ENCODE measurements around the gene PHF1.
A peak's percentile ranks its signal among the peaks of the same experiment; 100 is the strongest.

Gene PHF1

GRCh38 chr6:33418690-33419291 lies 8.0 kb downstream of the PHF1 start (continued):
- TF ChIP-seq OSR2 (tag by site-specific recombination; IDR thresholded peaks at IDR 0.05): no peak
- TF ChIP-seq SP7 (tag by site-specific recombination; IDR thresholded peaks at IDR 0.05): no peak
- 0 out of 2 replicates have a peak, but pooled peaks have one; percentile 14 for TF ChIP-seq ZNF366 (tag by site-specific recombination; conservative IDR thresholded peaks at IDR 0.05)
- TF ChIP-seq ZFP3 (tag by site-specific recombination; IDR thresholded peaks at IDR 0.05; ENCODE audit: low read depth): no peak

- POLR2A ChIA-PET: interaction anchor here (0.9 to 3.4 kb wide), 4 partner anchors 34 to 140 kb away, joined by 3 to 16 read pairs (median 9); partner anchors contain the start of genes ZBTB22 and ZBTB9
- Histone ChIP-seq H3K36me3 (ENCODE audit: control insufficient read depth in 2 of 2, insufficient read depth in 1 of 2, low read length in 2 of 2) (peaks cover 0 to 19% of the 10 kb centered on the region in 2 experiments; a peak in 1 of 3 replicates), H3K27ac (ENCODE audit: extremely low read depth, low read depth, low read length) (no peak within 1 kb of the TSS; the same call in 1 of the 2 replicates), H3K9me3 (ENCODE audit: control insufficient read depth, insufficient read depth, low read depth, low read length) (no peaks in the 10 kb centered on the region), H3K4me1 (ENCODE audit: control insufficient read depth, insufficient read depth, low read length) (peaks cover 2% of the 10 kb centered on the region), H3K4me3 (ENCODE audit: low read depth, low read length) (no peak within 1 kb of the TSS)
- CTCF ChIA-PET: interaction anchor here (0.6 to 2.2 kb wide), 10 partner anchors 8 to 1276 kb away, joined by 3 to 13 read pairs (median 6); partner anchors contain the start of gene B3GALT4
- TF ChIP-seq ZIC2 (tag by site-specific recombination; IDR thresholded peaks at IDR 0.05) (no peak), ZNF426 (tag by site-specific recombination; IDR thresholded peaks at IDR 0.05) (no peak), ZXDB (tag by site-specific recombination; IDR thresholded peaks at IDR 0.05) (no peak), ZSCAN16 (tag by site-specific recombination; IDR thresholded peaks at IDR 0.05) (peak; percentile 12; the same call in 1 of the 2 replicates), ZNF664 (tag by site-specific recombination; IDR thresholded peaks at IDR 0.05) (no peak), REPIN1 (tag by site-specific recombination; IDR thresholded peaks at IDR 0.05; ENCODE audit: low read depth) (no peak), PRDM1 (tag by site-specific recombination; IDR thresholded peaks at IDR 0.05) (0 out of 2 replicates have a peak, but pooled peaks have one; percentile 24), GLIS2 (tag by site-specific recombination; IDR thresholded peaks at IDR 0.05) (no peak), HOXD13 (CRISPR knock-in tag; IDR thresholded peaks at IDR 0.05; ENCODE audit: borderline replicate concordance) (no peak), ZNF292 (tag by site-specific recombination; IDR thresholded peaks at IDR 0.05; ENCODE audit: borderline replicate concordance, low read depth) (no peak), ZNF169 (tag by site-specific recombination; IDR thresholded peaks at IDR 0.05) (no peak), KLF7 (tag by site-specific recombination; IDR thresholded peaks at IDR 0.05; ENCODE audit: borderline replicate concordance) (no peak), OSR2 (tag by site-specific recombination; IDR thresholded peaks at IDR 0.05) (no peak), ZNF785 (tag by site-specific recombination; IDR thresholded peaks at IDR 0.05) (no peak), HIC1 (tag by site-specific recombination; IDR thresholded peaks at IDR 0.05) (no peak), ZFHX2 (tag by site-specific recombination; conservative IDR thresholded peaks at IDR 0.05) (peak; percentile 40), ZNF514 (tag by site-specific recombination; IDR thresholded peaks at IDR 0.05) (no peak), ZNF596 (tag by site-specific recombination; IDR thresholded peaks at IDR 0.05) (peak; percentile 53), ZNF549 (tag by site-specific recombination; IDR thresholded peaks at IDR 0.05) (no peak), ZNF837 (tag by site-specific recombination; IDR thresholded peaks at IDR 0.05) (no peak), WT1 (tag by site-specific recombination; IDR thresholded peaks at IDR 0.05) (0 out of 2 replicates have a peak, but pooled peaks have one; percentile 19), ZBTB8A (tag by site-specific recombination; IDR thresholded peaks at IDR 0.05) (no peak), ZNF629 (tag by site-specific recombination; IDR thresholded peaks at IDR 0.05) (no peak), ZNF501 (tag by site-specific recombination; IDR thresholded peaks at IDR 0.05) (no peak)
- TF ChIP-seq, protein P1, sequence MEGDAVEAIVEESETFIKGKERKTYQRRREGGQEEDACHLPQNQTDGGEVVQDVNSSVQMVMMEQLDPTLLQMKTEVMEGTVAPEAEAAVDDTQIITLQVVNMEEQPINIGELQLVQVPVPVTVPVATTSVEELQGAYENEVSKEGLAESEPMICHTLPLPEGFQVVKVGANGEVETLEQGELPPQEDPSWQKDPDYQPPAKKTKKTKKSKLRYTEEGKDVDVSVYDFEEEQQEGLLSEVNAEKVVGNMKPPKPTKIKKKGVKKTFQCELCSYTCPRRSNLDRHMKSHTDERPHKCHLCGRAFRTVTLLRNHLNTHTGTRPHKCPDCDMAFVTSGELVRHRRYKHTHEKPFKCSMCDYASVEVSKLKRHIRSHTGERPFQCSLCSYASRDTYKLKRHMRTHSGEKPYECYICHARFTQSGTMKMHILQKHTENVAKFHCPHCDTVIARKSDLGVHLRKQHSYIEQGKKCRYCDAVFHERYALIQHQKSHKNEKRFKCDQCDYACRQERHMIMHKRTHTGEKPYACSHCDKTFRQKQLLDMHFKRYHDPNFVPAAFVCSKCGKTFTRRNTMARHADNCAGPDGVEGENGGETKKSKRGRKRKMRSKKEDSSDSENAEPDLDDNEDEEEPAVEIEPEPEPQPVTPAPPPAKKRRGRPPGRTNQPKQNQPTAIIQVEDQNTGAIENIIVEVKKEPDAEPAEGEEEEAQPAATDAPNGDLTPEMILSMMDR (tag by site-specific recombination; IDR thresholded peaks at IDR 0.05): no peak
- TF ChIP-seq, protein P2, sequence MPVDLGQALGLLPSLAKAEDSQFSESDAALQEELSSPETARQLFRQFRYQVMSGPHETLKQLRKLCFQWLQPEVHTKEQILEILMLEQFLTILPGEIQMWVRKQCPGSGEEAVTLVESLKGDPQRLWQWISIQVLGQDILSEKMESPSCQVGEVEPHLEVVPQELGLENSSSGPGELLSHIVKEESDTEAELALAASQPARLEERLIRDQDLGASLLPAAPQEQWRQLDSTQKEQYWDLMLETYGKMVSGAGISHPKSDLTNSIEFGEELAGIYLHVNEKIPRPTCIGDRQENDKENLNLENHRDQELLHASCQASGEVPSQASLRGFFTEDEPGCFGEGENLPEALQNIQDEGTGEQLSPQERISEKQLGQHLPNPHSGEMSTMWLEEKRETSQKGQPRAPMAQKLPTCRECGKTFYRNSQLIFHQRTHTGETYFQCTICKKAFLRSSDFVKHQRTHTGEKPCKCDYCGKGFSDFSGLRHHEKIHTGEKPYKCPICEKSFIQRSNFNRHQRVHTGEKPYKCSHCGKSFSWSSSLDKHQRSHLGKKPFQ (tag by site-specific recombination; IDR thresholded peaks at IDR 0.05): no peak
- TF ChIP-seq, protein P3, sequence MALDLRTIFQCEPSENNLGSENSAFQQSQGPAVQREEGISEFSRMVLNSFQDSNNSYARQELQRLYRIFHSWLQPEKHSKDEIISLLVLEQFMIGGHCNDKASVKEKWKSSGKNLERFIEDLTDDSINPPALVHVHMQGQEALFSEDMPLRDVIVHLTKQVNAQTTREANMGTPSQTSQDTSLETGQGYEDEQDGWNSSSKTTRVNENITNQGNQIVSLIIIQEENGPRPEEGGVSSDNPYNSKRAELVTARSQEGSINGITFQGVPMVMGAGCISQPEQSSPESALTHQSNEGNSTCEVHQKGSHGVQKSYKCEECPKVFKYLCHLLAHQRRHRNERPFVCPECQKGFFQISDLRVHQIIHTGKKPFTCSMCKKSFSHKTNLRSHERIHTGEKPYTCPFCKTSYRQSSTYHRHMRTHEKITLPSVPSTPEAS (tag by site-specific recombination; IDR thresholded peaks at IDR 0.05): no peak
Measured at GRCh38 chr6:33419580-33420490, 9.0 kb downstream of the PHF1 start, which contains the start of gene SYNGAP1. TSS of gene SYNGAP1 (plus strand) at chr6:33420065. CDS start at chr6:33420265, 200 bp downstream.
